H9 (cell line): ENCODE data around the gene NIFK. TPM values are rescaled to one million over a fixed set of nuclear protein-coding genes. Genes with fewer than 3 reads are reported as not detected.

Experiments used
- DNase-seq: peaks from one replicate; pipeline ENCODE4 v3.0.0-alpha.2; 2017
- H2AFZ ChIP-seq: one replicate; pipeline ENCODE4 v1.6.1; 2013; ENCODE audit warnings: mild to moderate bottlenecking, low read length, control low read depth, moderate library complexity
- H2AK5ac ChIP-seq: 2 replicates; pipeline ENCODE4 v1.6.1; 2013; ENCODE audit warnings: low read length, control low read depth, mixed read lengths; ENCODE audit not compliant: insufficient read length
- H2BK120ac ChIP-seq: one replicate; pipeline ENCODE4 v1.6.1; 2013; ENCODE audit warnings: low read depth, mild to moderate bottlenecking, low read length, control low read depth, inconsistent platforms; ENCODE audit not compliant: poor library complexity, severe bottlenecking
- H2BK12ac ChIP-seq: 2 replicates; pipeline ENCODE4 v1.6.1; 2013; ENCODE audit warnings: low read length, control low read depth, mixed read lengths, low read depth; ENCODE audit not compliant: insufficient read length
- H2BK15ac ChIP-seq: 2 replicates; pipeline ENCODE4 v1.6.1; 2013; ENCODE audit warnings: low read depth, low read length, control low read depth
- H2BK20ac ChIP-seq: one replicate; pipeline ENCODE4 v1.6.1; 2013; ENCODE audit warnings: low read depth, mild to moderate bottlenecking, low read length, control low read depth, inconsistent platforms; ENCODE audit not compliant: poor library complexity, severe bottlenecking
- H2BK5ac ChIP-seq: 2 replicates; pipeline ENCODE4 v1.6.1; 2013; ENCODE audit warnings: low read length, control low read depth, mixed read lengths; ENCODE audit not compliant: insufficient read length
- H3K14ac ChIP-seq: 2 replicates; pipeline ENCODE4 v1.6.1; 2013; ENCODE audit warnings: low read length, control low read depth; ENCODE audit not compliant: insufficient read depth
- H3K18ac ChIP-seq: 2 replicates; pipeline ENCODE4 v1.6.1; 2013; ENCODE audit warnings: low read depth, mild to moderate bottlenecking, mixed read lengths, low read length, control low read depth; ENCODE audit not compliant: insufficient read length
- H3K23ac ChIP-seq: 2 replicates; pipeline ENCODE4 v1.6.1; 2013; ENCODE audit warnings: low read length, control low read depth, mixed read lengths, low read depth; ENCODE audit not compliant: insufficient read length
- H3K23me2 ChIP-seq: 2 replicates; pipeline ENCODE4 v1.6.1; 2013; ENCODE audit warnings: low read depth, mild to moderate bottlenecking, mixed read lengths, low read length, control low read depth; ENCODE audit not compliant: insufficient read length, poor library complexity, severe bottlenecking
- H3K27ac ChIP-seq: 2 replicates; pipeline ENCODE4 v1.5.1; 2013; ENCODE audit warnings: low read length, control low read depth, mixed read lengths, low read depth; ENCODE audit not compliant: insufficient read length
- H3K27me3 ChIP-seq: 2 replicates; pipeline ENCODE4 v1.6.1; 2013; ENCODE audit warnings: low read length, control low read depth, inconsistent platforms; ENCODE audit not compliant: insufficient read depth
- H3K4ac ChIP-seq: 2 replicates; pipeline ENCODE4 v1.6.1; 2013; ENCODE audit warnings: low read depth, mild to moderate bottlenecking, control low read depth, inconsistent platforms, low read length, moderate library complexity
- H3K4me1 ChIP-seq: 2 replicates; pipeline ENCODE4 v1.6.1; 2013; ENCODE audit warnings: low read length, control low read depth, inconsistent platforms; ENCODE audit not compliant: insufficient read depth
- H3K4me2 ChIP-seq: 2 replicates; pipeline ENCODE4 v1.6.1; 2013; ENCODE audit warnings: low read length, control low read depth, mixed read lengths; ENCODE audit not compliant: insufficient read length, insufficient read depth
- H3K56ac ChIP-seq: 2 replicates; pipeline ENCODE4 v1.6.1; 2013; ENCODE audit warnings: low read depth, mild to moderate bottlenecking, mixed read lengths, low read length, control low read depth; ENCODE audit not compliant: insufficient read length
- H3K79me1 ChIP-seq: 2 replicates; pipeline ENCODE4 v1.6.1; 2013; ENCODE audit warnings: low read depth, mild to moderate bottlenecking, moderate library complexity, low read length, control low read depth, inconsistent platforms; ENCODE audit not compliant: insufficient read depth, poor library complexity, severe bottlenecking
- H3K79me2 ChIP-seq: 2 replicates; pipeline ENCODE4 v1.6.1; 2013; ENCODE audit warnings: low read length, control low read depth, inconsistent platforms; ENCODE audit not compliant: insufficient read depth
- H3K9ac ChIP-seq: 2 replicates; pipeline ENCODE4 v1.6.1; 2013; ENCODE audit warnings: low read length, control low read depth, mixed read lengths; ENCODE audit not compliant: insufficient read length; ENCODE audit errors: extremely low read depth
- H3K9me3 ChIP-seq: one replicate; pipeline ENCODE4 v1.6.1; 2013; ENCODE audit warnings: low read depth, low read length, inconsistent platforms; ENCODE audit not compliant: control insufficient read depth
- H3T11ph ChIP-seq: one replicate; pipeline ENCODE4 v1.6.1; 2013; ENCODE audit warnings: mild to moderate bottlenecking, low read length, control low read depth, inconsistent platforms
- H4K20me1 ChIP-seq: one replicate; pipeline ENCODE4 v1.6.1; 2013; ENCODE audit not compliant: control insufficient read depth, insufficient read length, insufficient read depth
- H4K5ac ChIP-seq: 2 replicates; pipeline ENCODE4 v1.6.1; 2013; ENCODE audit warnings: low read depth, mild to moderate bottlenecking, mixed read lengths, low read length, control low read depth; ENCODE audit not compliant: insufficient read length
- H4K8ac ChIP-seq: replicated peaks from 2 replicates; pipeline ENCODE4 v1.6.1; 2013; ENCODE audit warnings: low read length, control low read depth, mixed read lengths, low read depth; ENCODE audit not compliant: insufficient read length
- H4K91ac ChIP-seq: 2 replicates; pipeline ENCODE4 v1.6.1; 2013; ENCODE audit warnings: low read depth, mild to moderate bottlenecking, moderate library complexity, mixed read lengths, low read length, control low read depth; ENCODE audit not compliant: insufficient read length
- H3K27ac Mint-ChIP-seq, 3 experiments: 2 replicates in 2 of 3; 3 replicates in 1 of 3; pipeline ENCODE4 v1.8.0; 2020 to 2021; ENCODE audit warnings: mixed read lengths in 3 of 3, mild to moderate bottlenecking in 1 of 3, moderate library complexity in 1 of 3
- H3K27me3 Mint-ChIP-seq: 2 replicates; pipeline ENCODE4 v1.8.0; 2021; ENCODE audit warnings: low read depth, mild to moderate bottlenecking, moderate library complexity, mixed read lengths
- H3K36me3 Mint-ChIP-seq, 3 experiments: 2 replicates in 2 of 3; 3 replicates in 1 of 3; pipeline ENCODE4 v1.8.0; 2020 to 2021; ENCODE audit warnings: low read depth in 3 of 3, mixed read lengths in 3 of 3; ENCODE audit not compliant: insufficient read depth in 1 of 3
- H3K4me1 Mint-ChIP-seq, 2 experiments: 2 replicates each; pipeline ENCODE4 v1.8.0; 2020; ENCODE audit warnings: mixed read lengths in 2 of 2
- H3K4me3 Mint-ChIP-seq, 2 experiments: 2 replicates in 1 of 2; 3 replicates in 1 of 2; pipeline ENCODE4 v1.8.0; 2020 to 2021; ENCODE audit warnings: mild to moderate bottlenecking in 2 of 2, mixed read lengths in 2 of 2, moderate library complexity in 1 of 2
- H3K9me3 Mint-ChIP-seq, 2 experiments: 2 replicates in 1 of 2; 3 replicates in 1 of 2; pipeline ENCODE4 v1.8.0; 2020; ENCODE audit warnings: mild to moderate bottlenecking in 2 of 2, mixed read lengths in 2 of 2, moderate library complexity in 1 of 2
- WGBS: extraction: QIAGEN DNeasy Blood & Tissue Kit; methylation state at CpG from one replicate; pipeline ENCODE4 v1.1.7; 2013; ENCODE audit warnings: missing lambda C conversion rate, low lambda C conversion rate, mixed read lengths; ENCODE audit not compliant: insufficient read length; ENCODE audit errors: extremely low coverage; 5-methylcytosine and 5-hydroxymethylcytosine counted together
- total RNA-seq: library from RNA; stranded (reverse); gene quantifications from 2 replicates; pipeline ENCODE4 v1.2.1, GENCODE V29; 2021
- TF ChIP-seq, protein P1 (sequence below): fragments of 200-600 bp; sonication (generic); conservative IDR thresholded peaks from 3 replicates; pipeline ENCODE4 v1.8.0; 2021; ENCODE audit warnings: antibody characterized with exemption, mild to moderate bottlenecking

Gene NIFK
- total RNA-seq, 1 experiment from 2014 or later: 180 TPM

DNA sequence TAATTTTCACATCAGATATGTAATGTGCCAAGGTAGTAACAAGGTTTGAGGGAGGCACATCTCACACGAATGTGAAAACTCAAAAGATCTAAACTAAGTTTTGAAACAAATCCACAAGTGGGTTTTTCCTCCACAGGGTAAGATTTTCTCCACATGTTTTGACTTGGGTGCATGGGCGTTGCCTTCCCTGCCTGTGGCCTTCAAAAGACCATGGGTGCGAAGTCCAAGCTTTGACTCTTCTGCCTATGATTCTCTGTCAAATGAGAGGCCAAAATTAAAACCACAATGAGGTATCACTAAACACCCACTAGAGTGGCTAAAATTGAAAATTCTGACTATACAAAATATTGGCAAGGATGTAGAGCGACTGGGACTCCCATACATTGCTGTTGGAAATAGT lies 30.7 kb downstream of the NIFK start:
- no peak overlapping the region for H2BK12ac ChIP-seq
- H3T11ph ChIP-seq: no peak overlapping the region
- no CpG with 5 or more reads among the region's 4 CpGs for WGBS
- H3K9me3 Mint-ChIP-seq: no peaks in the 10 kb centered on the region
- no peak overlapping the region for H3K14ac ChIP-seq
- H3K4me1 Mint-ChIP-seq: peaks cover 18 to 21% of the 10 kb centered on the region in 2 experiments
- H3K36me3 Mint-ChIP-seq: no peaks in the 10 kb centered on the region; a peak in 1 of 7 replicates
- H3K27ac ChIP-seq: no peak overlapping the region
- H3K4me3 Mint-ChIP-seq: no peak overlapping the region
- H2BK120ac ChIP-seq: no peak overlapping the region
- H3K4ac ChIP-seq: no peak overlapping the region
- H4K8ac ChIP-seq: no peak overlapping the region
- H3K4me2 ChIP-seq: no peak overlapping the region
- no peaks in the 10 kb centered on the region; the same call in 1 of the 2 replicates for H3K4me1 ChIP-seq
- no peaks in the 10 kb centered on the region for H3K79me2 ChIP-seq
- no peak overlapping the region for H4K91ac ChIP-seq
- H2BK5ac ChIP-seq: no peak overlapping the region
- no peak overlapping the region for H2BK15ac ChIP-seq
- H3K23ac ChIP-seq: no peak overlapping the region
- no peak overlapping the region for H3K9ac ChIP-seq
- no peaks in the 10 kb centered on the region for H4K20me1 ChIP-seq
- no peak overlapping the region for H2AK5ac ChIP-seq
- H3K79me1 ChIP-seq: no peaks in the 10 kb centered on the region
- H3K27me3 Mint-ChIP-seq: peaks cover 3% of the 10 kb centered on the region; the same call in 1 of the 2 replicates
- DNase-seq: no peak
- H2BK20ac ChIP-seq: no peak overlapping the region
- no peaks in the 10 kb centered on the region for H3K27me3 ChIP-seq
- H3K56ac ChIP-seq: no peak overlapping the region
- no peak overlapping the region for H3K18ac ChIP-seq
- H3K9me3 ChIP-seq: no peaks in the 10 kb centered on the region
- no peak overlapping the region for H4K5ac ChIP-seq
- TF ChIP-seq, protein P1, sequence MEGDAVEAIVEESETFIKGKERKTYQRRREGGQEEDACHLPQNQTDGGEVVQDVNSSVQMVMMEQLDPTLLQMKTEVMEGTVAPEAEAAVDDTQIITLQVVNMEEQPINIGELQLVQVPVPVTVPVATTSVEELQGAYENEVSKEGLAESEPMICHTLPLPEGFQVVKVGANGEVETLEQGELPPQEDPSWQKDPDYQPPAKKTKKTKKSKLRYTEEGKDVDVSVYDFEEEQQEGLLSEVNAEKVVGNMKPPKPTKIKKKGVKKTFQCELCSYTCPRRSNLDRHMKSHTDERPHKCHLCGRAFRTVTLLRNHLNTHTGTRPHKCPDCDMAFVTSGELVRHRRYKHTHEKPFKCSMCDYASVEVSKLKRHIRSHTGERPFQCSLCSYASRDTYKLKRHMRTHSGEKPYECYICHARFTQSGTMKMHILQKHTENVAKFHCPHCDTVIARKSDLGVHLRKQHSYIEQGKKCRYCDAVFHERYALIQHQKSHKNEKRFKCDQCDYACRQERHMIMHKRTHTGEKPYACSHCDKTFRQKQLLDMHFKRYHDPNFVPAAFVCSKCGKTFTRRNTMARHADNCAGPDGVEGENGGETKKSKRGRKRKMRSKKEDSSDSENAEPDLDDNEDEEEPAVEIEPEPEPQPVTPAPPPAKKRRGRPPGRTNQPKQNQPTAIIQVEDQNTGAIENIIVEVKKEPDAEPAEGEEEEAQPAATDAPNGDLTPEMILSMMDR: no peak
- H3K23me2 ChIP-seq: no peaks in the 10 kb centered on the region
- H2AFZ ChIP-seq: no peak overlapping the region
- H3K27ac Mint-ChIP-seq: no peak overlapping the region
